Measurements from ENCODE around the gene ACSL5.

Gene ACSL5

GRCh38 chr10:112335111-112335867, 38.6 kb upstream of the ACSL5 start:
- TF ChIP-seq, protein P1, sequence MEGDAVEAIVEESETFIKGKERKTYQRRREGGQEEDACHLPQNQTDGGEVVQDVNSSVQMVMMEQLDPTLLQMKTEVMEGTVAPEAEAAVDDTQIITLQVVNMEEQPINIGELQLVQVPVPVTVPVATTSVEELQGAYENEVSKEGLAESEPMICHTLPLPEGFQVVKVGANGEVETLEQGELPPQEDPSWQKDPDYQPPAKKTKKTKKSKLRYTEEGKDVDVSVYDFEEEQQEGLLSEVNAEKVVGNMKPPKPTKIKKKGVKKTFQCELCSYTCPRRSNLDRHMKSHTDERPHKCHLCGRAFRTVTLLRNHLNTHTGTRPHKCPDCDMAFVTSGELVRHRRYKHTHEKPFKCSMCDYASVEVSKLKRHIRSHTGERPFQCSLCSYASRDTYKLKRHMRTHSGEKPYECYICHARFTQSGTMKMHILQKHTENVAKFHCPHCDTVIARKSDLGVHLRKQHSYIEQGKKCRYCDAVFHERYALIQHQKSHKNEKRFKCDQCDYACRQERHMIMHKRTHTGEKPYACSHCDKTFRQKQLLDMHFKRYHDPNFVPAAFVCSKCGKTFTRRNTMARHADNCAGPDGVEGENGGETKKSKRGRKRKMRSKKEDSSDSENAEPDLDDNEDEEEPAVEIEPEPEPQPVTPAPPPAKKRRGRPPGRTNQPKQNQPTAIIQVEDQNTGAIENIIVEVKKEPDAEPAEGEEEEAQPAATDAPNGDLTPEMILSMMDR (IDR thresholded peaks at IDR 0.05; ENCODE audit: low read depth, low read length, missing control alignments): no peak
- no peak for DNase-seq (ENCODE audit: low read depth)
- H3K4me3 ChIP-seq (ENCODE audit: low read depth, low read length): no peak overlapping the region

- H3K4me3 ChIP-seq (ENCODE audit: low read depth, low read length): no peak overlapping the region
- TF ChIP-seq, protein P1 (IDR thresholded peaks at IDR 0.05; ENCODE audit: low read depth, low read length, missing control alignments): no peak
- DNase-seq (ENCODE audit: low read depth): no peak
These were observed 38.0 kb upstream of the ACSL5 start for GRCh38 chr10:112335868-112336265.

- DNase-seq (ENCODE audit: low read depth): no peak
- TF ChIP-seq, protein P1 (IDR thresholded peaks at IDR 0.05; ENCODE audit: low read depth, low read length, missing control alignments): no peak
- H3K4me3 ChIP-seq (ENCODE audit: low read depth, low read length): no peak overlapping the region
These were observed 37.2 kb upstream of the ACSL5 start for GRCh38 chr10:112336556-112337201.

GRCh38 chr10:112338957-112339356, 35.0 kb upstream of the ACSL5 start:
- DNase-seq (ENCODE audit: low read depth): no peak
- H3K4me3 ChIP-seq (ENCODE audit: low read depth, low read length): no peak overlapping the region
- TF ChIP-seq, protein P1 (IDR thresholded peaks at IDR 0.05; ENCODE audit: low read depth, low read length, missing control alignments): no peak

DNA sequence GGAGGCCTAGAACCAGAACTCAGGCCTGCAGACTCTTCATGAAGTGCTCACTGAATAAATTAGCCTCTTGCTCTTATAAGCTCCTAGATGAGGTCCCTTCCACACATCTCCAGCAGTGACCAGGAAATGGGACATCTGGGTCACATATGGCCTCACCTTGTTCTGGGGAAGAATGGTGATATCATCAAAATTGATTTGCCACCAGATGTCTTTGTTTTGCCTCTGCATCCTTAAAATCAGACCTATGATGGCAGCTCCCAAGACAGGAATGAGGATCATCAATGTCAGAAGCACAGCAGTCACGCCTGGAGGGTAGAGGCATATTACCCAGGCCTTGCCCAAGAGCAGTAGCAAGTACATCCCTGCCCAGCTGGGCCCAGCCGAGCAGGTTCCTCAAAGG, 33.3 kb upstream of the ACSL5 start:
- TF ChIP-seq, protein P1 (IDR thresholded peaks at IDR 0.05; ENCODE audit: low read depth, low read length, missing control alignments): no peak
- DNase-seq (ENCODE audit: low read depth): no peak
- H3K4me3 ChIP-seq (ENCODE audit: low read depth, low read length): no peak overlapping the region

DNA sequence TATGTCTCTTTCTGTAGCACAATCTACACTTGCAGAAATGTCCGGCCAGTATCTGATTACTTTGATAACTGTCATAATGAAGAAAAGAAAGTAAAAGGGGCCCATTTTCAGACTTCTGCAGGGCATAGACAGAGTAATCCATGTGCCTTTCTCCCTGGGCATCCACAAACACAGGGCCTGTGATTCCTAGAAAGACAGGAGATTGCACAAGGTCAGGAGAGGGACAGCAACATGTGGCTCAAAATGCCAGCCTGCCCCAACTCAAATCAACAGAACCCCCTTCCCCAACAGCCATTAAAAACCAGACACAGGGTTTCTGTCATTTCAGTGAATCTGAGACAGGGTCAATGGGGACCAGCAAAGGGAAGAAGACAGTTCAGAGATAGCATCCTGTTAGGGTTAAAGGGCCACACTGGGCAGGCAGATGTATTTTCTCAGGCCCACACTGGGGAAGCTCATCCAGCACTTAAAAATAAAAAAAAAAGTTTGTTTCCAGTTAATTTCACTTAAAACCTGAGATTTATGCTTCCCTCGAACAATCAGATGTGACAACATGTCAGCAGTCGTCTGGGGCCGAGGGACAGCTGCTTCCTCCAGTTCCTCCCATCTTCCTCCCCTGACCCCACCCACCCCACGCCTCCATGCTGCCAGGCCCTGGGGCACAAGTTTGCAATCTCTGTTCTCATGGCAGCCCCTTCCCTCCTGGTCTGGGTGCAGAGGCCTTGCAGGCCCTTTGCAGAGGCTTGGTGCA, 30.7 kb upstream of the ACSL5 start:
- DNase-seq (ENCODE audit: low read depth): no peak
- H3K4me3 ChIP-seq (ENCODE audit: low read depth, low read length): no peak overlapping the region
- TF ChIP-seq, protein P1 (IDR thresholded peaks at IDR 0.05; ENCODE audit: low read depth, low read length, missing control alignments): no peak
